Measurements from ENCODE around the gene PLEKHF1.

DNA sequence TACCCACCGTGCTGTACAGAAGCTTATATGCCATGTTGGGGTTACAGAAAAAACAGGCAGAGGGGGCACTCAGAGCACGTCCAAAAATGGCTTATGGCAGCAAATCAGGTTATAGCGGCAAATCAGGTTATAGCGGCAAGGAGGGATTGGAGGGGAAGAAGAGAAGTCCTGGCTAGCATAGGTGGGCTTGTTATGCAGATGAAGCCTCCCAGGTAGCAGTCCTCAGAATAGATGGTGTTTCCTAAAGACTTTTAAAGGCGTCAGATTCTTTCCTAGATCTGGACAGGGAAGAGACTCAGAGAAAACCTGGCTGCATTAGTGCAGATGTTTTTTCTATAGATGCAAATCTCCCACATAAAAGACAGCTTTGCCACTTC, 19.8 kb upstream of the PLEKHF1 start:
- TF ChIP-seq CTCF (IDR thresholded peaks at IDR 0.05), result no peak
- no peak for TF ChIP-seq POLR2A (IDR thresholded peaks at IDR 0.05)
